Astrocyte of the cerebellum (primary cell): ENCODE results near the gene HES1.
A peak's percentile ranks its signal among the peaks of the same experiment; 100 is the strongest.
"Not testable (repeated sequence)": the region's sequence is repeated elsewhere in the genome, so short reads cannot be mapped to it uniquely, and the experiment has no call there.

Experiments
- DNase-seq: peaks from one replicate; pipeline ENCODE4 v3.0.0-alpha.2; 2011; ENCODE audit warnings: low read depth
- H3K4me3 ChIP-seq: 2 replicates; pipeline ENCODE4 v1.5.1; 2011; ENCODE audit warnings: mild to moderate bottlenecking, low read depth, low read length, moderate library complexity
- in situ Hi-C: cut with HindIII; loops from 2 replicates; pipeline ENCODE4 v1.10.0; 2017; ENCODE audit warnings: low sequenced_read_pairs
- TF ChIP-seq, protein P1 (sequence below): IDR thresholded peaks from 2 replicates; pipeline ENCODE4 v1.5.1; 2012; ENCODE audit warnings: low read length, low read depth, moderate library complexity, mild to moderate bottlenecking; ENCODE audit errors: missing control alignments

Gene HES1

DNA sequence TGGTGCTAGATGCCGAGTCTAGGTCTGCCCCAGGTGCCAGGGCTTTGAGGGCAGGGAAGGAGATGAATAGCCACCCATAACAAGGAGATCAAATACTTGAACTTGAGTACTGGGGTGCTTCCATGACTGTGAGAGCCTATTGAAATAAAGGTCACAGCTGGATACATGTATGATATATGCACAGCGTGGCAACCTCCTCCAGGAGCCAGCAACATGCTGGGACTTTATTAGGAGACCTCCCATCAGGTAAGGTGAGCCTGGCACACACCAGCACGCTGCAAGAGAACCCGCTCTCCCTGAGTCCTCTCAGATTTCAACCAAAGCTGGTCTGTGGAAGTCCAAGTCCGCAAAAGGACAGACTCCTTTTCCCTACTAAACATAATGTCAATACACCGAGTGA, 10.5 kb upstream of the HES1 start:
- no peak for DNase-seq
- no peak overlapping the region for H3K4me3 ChIP-seq
- TF ChIP-seq, protein P1, sequence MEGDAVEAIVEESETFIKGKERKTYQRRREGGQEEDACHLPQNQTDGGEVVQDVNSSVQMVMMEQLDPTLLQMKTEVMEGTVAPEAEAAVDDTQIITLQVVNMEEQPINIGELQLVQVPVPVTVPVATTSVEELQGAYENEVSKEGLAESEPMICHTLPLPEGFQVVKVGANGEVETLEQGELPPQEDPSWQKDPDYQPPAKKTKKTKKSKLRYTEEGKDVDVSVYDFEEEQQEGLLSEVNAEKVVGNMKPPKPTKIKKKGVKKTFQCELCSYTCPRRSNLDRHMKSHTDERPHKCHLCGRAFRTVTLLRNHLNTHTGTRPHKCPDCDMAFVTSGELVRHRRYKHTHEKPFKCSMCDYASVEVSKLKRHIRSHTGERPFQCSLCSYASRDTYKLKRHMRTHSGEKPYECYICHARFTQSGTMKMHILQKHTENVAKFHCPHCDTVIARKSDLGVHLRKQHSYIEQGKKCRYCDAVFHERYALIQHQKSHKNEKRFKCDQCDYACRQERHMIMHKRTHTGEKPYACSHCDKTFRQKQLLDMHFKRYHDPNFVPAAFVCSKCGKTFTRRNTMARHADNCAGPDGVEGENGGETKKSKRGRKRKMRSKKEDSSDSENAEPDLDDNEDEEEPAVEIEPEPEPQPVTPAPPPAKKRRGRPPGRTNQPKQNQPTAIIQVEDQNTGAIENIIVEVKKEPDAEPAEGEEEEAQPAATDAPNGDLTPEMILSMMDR, result no peak
- in situ Hi-C loops, result no loop called here

DNA sequence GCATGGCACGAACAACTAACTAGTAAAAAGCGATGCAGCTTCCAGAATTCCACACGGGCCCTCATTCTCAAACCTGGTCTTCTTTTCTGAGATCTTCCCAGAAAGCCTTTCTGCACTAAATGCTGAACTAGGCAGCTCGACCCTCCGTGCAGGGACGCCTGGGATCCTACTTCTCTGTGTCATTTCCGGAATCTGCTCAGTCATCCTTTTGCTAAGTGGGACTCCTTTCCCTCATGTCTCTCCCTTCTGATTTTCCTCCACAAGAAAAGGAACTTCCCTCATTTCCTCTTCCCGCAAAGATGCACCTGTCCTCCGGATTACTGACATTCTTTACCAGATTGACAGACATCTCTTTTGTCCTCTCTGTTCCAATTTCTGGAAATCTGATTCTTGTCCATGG, 9.2 kb upstream of the HES1 start:
- DNase-seq, result no peak
- H3K4me3 ChIP-seq, result no peak overlapping the region
- TF ChIP-seq, protein P1, result no peak
- in situ Hi-C loops, result no loop called here

DNA sequence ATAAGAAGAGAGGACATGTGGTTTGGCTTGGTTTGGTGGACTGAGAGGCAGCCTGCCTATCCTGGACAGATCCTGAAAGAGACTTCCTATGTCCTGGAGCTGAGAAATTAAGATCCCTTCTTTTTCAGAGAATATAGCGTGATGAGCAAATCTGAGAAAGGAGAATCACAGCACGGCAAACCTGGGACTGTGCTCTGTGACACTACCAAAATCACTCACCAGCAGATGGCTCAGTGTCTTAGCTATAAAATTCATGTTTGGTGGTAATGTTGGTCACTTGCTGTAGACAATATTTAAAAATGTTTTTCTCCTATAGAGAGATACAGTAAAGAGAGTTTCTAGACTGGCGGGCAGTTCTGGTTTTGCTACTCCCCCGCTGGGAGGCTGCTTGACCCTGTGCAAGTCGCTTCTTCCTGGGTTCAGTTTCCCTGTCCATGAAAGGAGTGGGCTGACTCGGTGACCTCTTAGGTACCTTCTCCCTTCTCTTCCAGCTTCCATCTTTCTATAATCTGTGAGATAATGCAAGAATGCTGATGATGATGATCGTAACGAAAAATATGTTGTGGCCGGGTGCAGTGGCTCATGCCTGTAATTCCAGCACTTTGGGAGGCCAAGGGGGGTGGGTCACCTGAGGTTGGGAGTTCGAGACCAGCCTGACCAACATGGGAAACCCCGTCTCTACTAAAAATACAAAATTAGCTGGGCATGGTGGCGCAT, 7.6 kb upstream of the HES1 start:
- DNase-seq, result no peak
- in situ Hi-C loops, result no loop called here
- TF ChIP-seq, protein P1, result no peak
- H3K4me3 ChIP-seq, result no peak overlapping the region

DNA sequence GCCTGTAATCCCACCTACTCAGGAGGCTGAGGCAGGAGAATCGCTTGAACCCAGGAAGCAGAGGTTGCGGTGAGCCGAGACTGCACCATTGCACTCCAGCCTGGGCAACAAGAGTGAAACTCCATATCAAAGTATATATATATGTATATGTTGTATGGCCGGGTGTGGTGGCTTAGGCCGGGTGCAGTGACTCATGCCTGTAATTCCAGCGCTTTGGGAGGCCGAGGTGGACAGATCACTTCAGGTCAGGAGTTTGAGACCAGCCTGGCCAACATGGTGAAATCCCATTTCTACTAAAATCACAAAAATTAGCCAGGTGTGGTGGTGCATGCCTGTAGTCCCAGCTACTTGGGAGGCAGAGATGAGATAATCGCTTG, 7.0 kb upstream of the HES1 start:
- in situ Hi-C loops, H3K4me3 ChIP-seq, DNase-seq: not testable (repeated sequence)

DNA sequence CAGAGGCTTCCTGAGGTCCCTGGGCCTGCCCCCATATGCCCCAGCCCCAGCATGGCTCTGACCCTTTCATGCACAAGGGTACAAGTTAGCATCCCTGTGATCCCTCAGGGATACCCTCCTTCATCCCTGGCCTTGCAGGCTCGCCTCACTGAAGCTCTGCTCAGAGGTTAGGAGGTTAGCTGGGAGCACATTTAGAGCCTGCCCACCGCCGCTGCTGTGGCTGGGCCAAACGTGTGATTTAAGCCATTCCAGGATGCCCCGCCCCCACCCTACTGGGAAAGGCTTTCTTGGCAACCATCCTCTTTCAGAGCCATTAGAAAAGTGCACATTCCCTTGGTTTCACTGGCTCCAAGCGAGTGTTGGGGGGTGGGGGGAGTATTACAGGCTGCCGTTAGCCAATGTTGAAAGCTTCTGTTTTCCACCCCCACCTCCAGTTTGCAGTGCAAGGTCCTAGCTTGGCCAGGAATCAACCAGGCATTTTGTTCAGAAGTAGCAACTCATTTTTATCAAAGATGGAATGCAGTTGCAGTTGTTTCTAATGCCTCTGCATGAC, 6.3 kb upstream of the HES1 start:
- DNase-seq, result no peak
- in situ Hi-C loops, result no loop called here
- no peak overlapping the region for H3K4me3 ChIP-seq
- TF ChIP-seq, protein P1, result no peak

DNA sequence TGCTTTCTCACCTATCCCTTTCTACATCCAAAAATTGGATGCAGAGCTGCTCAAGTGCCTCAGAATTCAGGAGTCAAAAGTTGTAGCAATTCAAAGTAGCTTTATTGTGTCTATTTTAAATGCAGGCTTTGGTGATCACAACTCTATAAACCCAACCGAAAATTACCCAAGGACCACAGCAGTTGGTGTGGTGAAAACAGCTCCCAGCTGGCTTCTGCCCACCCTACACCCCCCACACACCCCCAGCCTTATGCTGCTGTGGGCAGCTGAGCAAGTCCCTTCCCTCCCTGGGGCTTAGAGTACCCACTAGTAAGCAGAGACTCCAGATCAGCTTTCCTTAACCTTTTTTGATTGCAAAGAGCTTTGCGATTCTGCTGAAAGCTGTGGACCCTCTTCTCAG, 5.8 kb upstream of the HES1 start:
- no peak for DNase-seq
- in situ Hi-C loops, result no loop called here
- TF ChIP-seq, protein P1, result no peak
- no peak overlapping the region for H3K4me3 ChIP-seq

DNA sequence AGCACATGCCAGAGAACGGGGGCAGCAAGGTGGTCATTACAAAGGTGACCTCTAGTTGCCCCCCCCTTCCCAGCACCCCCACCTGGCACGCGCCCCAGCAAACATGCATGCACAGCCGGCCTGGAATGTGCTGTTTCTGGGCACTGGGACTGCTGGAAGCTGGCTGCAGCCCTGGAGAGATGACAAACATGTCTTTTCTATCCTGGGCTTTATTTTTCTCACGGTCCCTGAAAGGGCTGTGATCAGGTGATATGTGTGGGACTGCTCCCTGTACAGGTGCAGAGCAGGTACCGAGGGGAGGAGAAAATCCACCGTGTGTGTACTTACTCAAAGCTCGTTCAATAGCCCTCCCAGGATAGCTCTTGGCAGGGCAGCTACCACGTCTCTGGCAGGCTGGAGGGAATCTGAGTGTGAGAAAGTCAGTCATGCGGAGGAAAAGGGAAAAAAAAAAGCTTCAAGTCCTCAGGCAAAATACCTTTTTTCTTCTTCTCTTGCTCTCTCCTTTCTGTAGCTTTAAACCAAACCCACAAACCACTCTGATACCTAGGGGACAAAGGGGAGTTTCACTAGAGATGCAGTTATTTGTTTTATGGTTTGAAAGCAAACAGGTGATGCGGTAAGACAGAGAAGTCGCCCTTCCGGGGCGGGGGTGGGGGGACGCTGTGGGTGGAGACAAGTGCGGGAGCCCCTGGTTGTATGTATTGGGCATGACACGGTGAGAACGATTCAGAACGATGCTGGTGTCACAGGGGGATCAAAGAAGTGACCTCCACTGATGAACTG, 5.0 kb upstream of the HES1 start:
- DNase-seq, result peak; percentile 81
- H3K4me3 ChIP-seq, result no peak overlapping the region
- in situ Hi-C loops, result no loop called here
- TF ChIP-seq, protein P1, result no peak
